HUDEP-2 (cell line): ENCODE data around the gene PPP2R2D.
"Not testable (repeated sequence)": the region's sequence is repeated elsewhere in the genome, so short reads cannot be mapped to it uniquely, and the experiment has no call there.

Experiments
- DNase-seq, 76 experiments: peaks; one replicate each; lab custom pipeline; 2025; ENCODE audit not compliant: unreplicated experiment in 76 of 76; lab: John Stamatoyannopoulos, UW

PPP2R2D gene

DNA sequence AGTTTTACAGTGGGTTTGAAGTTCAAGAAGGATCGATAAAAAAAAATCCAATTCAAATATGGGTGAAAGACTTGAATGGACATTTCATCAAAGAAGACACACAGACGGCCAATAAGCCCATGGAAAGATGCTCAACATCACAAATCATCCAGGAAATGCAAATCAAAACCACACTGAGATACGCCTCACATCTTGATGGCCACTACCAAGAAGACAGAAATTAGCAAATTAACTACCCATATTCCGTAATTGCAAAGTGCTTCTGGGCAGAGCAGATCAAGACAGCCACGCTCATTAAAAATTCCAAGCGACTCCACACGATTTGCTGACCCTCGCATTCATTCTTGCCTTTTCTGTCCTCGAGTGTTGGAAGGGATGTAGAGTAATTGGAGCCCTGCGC lies 34.1 kb upstream of the PPP2R2D start:
- no peak for DNase-seq

DNA sequence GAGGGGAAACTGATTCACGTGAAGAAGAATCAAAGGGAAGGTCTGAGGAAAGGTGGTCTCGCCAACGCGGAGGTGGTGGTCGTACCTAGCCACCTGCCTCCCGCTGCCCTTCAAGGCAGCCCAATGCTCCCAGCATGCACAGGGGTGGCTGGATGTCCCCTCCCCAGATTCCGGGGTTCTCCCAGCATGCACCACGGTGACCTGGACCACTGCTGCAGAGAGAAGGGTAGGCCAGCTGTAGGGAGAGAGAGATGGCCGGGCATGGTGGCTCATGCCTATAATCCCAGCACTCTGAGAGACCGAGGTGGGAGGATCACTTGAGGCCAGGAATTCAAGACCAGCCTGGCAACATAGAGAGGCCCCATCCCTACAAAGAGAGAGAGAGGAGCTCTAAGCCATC lies 32.4 kb upstream of the PPP2R2D start:
- no peak for DNase-seq

DNA sequence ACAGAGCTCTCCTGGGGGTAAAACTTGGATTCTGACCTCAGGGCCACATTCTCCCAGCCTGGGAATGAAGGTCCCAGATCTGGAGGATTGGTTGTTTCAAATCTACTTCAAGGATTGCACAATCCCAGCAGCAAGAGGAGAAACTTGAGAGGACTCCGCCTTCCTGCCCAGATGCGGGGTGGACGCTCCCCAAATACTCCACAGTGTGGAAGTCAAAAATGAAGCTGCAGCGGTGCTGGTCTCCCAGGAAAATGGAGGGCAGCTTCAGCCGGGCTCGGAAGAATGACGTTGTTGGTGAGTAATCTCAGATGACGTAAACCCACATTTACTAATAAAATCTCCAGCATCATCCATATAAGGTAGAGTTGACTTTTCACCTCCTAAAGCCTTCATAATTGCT lies 31.5 kb upstream of the PPP2R2D start:
- DNase-seq = no peak

DNA sequence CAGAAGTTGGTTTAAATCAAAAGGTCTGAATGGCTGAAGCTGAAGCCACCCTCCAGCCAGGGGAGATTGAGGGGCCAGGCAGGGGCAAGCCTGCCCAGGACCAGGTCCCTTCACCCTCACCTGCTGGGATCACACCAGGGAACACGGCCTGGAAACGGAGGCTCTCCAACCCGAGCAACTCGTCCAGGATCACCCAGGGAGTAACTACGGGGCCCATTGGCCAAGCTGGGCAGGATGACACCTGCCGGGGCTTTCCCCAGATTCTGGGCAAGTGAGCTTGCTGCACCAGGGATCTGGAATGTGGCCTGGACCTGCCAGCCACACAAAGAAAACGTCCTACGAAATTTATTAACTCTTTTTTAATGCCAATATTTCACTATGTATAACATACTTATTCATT lies 30.4 kb upstream of the PPP2R2D start:
- DNase-seq = no peak

DNA sequence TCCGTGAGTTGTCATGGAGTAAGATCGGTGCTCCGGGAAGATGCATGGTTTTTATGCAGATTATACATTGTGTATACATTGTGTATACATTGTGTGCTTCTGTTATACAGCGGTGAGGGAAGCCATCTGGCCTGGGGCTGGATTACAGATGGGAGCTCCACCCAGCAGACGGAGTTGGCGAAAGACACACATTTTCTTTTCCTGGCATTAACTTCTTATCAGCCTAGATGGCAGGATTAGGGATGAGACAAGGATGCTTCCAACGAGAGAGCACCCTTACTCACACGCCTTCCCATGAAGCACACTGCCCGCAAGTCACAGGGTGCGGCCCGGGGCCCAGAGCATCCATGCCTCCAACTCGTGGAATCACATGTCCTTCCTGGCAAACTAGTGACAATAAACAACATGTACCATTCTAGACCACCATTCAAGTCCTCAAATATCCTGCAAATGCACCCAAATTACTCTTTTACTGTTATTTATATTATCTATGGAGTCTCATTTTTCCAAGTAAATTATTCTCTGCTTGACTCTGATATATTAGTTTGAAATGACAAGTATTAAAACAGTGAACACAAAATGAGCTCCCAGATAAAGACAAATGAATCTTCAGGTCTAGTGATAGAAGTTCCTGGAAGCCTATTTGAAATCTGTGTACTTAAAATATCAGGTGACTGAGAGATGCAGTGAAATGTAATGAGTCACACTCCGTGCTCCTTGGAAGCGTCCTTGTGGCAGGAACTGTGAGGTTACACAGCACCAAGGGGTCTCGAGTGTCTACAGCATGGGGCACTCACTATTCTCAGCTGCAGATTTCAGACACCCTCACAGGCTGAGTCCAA lies 29.8 kb upstream of the PPP2R2D start:
- DNase-seq = no peak

DNA sequence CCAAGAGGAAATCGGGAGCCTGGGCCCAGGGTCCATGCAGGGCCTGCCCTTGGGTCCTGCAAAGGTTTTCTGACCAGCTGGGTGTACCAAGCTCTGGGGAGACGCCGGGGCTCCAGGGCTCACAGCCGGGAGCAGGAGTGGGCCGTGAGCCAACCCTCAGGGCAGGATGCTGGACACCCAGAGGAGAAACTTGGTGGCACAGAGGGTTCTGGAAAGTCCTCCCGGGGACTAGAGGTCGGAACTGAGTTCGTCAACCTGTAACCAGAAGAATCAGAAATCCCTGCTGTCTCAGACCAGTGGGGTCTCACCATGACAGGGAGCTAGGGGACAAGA lies 29.2 kb upstream of the PPP2R2D start:
- no peak for DNase-seq

DNA sequence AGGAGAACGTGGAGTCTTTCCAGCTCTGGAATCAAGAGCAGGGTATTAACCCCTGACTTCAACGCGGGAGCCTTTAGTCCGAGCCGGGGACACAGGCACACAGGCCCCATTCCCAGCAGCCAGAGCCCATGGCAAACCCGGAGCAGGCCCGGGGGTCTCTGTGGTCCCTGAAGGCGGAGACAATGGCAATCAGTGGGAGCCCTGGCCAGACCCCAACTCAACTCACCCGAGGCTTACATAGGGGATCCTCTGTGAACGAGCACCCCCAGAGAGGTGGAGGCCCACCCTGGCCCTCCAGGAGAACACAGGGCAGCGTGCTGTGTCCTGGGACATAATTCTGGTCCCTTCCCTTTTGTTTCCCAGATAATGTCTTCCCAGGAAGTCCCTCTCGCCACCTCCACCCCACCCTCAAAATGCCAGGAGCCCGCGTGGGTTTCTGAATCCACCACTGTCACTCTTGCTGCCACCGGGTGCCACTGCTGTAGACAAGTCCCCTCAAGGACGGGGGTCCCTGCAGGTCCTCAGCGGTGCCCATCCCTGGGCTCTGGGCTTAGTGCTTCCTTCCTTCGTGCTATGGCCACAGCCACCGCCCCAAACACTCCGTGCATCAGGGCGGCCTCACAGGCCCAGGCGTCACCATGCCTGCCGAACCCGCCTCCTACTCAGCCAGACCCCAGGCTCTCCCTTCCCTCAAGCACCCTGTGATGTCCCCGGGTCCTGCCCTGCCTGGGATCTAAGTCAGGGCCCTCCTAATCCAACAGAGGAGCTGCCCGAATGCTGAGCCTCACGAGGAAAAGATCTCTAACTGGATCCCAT lies 28.6 kb upstream of the PPP2R2D start:
- no peak for DNase-seq

DNA sequence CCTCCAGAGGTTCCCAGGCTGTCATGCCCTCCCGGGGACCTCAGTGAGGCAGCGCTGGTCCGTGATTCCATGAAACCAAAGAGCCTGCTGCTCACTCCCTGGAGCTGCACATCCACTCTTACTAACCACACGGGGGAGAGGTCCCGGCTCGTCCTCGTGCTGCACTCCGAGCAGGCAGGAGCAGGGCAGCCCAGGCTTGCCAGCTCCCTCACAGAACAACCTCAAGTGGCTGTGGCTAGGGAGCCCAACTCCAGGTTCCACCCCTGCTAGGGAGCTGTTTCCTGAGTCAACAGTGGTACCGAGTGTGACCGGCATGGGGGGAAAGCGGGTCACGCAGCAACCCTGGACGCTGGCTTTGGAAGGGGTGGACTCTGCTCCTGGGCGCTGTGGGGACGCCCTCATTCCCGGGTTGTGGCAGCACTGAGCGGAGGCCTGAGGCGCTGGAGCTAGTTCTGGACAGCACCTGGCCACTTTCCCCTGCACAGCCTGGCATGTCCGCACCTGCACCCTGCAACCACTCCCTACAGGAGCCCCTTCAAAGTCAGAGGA lies 27.9 kb upstream of the PPP2R2D start:
- DNase-seq = no peak

DNA sequence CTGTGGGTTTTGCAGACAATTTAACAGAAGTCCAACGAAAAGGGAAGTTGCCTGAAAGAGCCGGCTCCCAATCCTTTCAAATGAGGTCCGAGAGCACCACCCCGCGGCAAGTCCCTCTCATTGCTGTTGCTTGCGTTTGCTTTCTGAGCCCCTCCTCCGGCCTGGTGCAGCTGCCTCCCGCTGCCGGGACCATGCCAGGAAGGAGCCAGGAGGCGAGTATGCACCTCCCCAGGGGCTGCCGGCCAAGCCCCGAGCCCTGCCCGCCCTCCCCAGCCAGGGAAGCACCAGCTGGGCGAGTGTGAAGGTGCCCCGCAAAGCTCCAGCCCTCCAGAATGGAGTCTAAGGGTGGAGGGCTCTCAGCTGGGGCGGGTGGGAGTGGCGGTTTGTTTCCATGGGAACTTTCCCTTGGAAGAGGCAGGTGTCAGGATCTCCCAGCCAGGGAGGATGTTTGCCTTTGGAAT lies 25.8 kb upstream of the PPP2R2D start:
- DNase-seq = peak in 67 of 76 experiments; percentile 5 to 80 (median 46)

DNA sequence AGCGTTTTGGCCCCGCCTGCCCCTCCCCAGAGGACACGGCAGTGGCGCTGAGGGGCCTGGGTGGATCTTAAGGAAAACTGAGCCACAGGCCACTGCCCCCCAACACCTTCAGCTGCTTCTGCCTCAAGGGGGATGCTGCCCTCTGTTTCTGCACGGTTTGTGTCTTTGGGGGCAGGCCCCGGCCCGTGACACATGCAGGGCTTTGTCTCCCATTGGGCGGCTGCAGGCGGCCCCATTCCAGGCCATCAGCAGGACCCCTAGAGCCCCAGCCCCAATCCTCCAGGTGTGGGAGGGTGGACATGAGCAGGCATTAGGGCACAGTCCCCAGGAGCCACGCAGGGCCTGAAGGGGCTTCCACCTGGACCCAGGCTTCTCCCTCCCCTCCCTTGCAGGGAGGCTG lies 25.3 kb upstream of the PPP2R2D start:
- no peak for DNase-seq

DNA sequence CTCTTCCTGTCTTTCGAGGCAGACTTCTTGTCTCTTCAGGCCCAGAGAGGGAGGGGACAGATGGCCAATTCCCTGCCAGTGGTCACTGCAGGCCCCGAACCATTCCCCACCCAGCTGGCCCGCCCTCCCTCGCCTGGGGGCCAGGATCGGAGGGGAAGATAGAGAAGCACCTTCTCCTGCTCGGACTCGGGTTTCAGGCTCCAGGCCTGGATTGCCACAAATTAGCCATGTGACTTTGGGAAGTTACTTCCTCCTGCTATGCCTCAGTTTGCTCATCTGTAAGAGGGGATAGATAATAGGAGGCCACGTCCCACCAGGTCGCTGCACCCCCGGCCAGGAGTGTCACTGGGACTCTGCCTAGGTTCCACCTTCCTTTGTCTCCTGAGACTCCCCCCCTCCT lies 24.8 kb upstream of the PPP2R2D start:
- no peak for DNase-seq

DNA sequence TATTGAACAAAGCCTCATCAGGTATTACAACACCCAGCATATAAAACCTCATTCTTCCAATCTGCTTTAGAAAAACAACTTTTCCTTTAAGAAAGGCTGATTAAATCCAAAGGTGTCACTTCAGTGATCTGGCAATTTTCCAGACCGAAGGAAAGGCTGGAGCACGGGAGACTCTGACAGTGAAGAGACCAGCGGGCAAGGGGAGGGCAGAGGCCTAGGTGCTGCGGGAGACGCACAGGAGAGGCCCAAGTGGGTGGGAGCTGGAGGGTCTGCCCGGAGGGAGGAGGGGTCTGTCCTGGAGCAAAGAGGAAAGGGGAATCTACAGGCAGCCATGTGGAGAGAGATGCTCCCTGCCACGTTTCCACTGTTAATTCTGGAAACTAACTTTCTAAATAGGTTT lies 24.3 kb upstream of the PPP2R2D start:
- DNase-seq = no peak

DNA sequence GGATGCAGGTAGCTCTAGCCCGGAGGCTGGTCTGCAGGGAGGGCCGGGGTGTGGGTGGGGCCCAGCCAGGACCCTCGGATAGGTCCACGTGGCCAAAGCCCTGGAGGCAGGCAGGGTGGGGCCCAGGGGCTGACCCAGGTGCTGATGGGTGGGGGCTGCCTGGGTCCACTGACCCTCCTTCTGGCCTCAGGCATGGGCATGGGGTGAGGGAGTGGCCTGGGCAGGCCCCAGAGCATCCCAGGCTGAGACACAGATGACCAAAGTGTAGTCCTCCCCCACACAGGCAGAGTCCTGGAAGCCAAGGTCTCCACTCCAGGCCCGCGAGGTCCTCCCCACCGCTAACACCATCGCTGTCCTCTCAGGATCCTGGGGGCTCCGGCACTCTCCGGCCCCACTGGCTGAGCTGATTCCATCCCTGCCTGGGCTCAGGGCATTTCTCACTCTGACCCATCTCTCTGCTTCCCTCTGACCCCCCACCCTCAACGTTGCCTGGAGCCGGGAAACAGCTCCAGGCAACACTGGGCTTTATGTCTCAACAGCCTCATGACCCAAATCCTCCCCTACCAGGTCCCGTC lies 20.7 kb upstream of the PPP2R2D start:
- DNase-seq = no peak

DNA sequence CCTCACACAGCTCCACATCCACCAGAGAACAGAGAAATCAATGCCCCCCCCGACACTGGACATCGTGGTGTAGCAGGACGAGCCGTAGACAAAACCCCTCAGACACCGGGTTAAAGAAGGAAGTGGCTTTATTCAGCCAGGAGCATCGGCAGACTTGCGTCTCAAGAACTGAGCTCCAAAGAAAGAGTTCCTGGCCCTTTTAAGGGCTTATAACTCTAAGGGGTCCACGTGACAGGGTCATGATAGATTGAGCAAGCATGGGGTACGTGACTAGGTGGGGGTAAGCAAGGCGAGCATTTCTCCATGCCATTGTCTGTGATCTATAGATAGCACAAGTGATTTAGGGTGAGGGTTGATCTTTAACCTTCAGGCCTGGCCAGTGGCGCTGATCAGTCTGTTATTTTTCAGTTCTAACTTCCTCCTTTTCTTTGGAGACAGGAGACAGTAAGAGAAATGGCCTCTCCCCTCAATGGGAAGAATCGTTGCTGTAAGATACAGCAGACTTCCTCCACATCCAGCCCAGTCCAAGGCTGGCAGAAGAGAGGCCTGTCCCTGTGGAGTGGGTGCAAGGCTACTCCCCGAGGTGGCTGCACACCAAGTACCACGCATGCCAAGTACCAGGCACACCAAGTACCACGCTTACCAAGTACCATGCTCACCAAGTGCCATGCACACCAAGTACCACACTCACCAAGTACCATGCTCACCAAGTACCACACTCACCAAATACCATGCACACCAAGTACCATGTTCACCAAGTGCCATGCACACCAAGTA lies 19.5 kb upstream of the PPP2R2D start:
- no peak for DNase-seq

DNA sequence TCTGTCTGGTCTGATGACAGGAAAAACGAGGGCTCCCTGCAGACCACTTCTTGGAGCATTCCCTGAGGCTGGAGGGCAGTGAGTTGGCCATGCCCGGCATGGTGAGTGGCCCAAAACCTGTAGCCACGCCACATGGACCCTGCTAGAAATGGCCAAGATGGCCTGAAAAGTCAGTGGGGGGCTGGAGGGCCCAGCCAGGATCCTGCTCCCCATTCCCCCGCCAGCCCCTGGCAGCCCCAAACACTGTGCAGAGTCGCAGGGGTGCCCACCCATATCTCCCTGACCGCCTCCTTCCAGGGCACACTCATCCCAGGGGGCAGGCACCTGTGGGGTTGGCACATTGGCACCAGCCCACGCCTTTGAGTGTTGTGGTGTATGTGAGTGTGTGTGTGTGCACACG lies 18.7 kb upstream of the PPP2R2D start:
- DNase-seq = no peak

DNA sequence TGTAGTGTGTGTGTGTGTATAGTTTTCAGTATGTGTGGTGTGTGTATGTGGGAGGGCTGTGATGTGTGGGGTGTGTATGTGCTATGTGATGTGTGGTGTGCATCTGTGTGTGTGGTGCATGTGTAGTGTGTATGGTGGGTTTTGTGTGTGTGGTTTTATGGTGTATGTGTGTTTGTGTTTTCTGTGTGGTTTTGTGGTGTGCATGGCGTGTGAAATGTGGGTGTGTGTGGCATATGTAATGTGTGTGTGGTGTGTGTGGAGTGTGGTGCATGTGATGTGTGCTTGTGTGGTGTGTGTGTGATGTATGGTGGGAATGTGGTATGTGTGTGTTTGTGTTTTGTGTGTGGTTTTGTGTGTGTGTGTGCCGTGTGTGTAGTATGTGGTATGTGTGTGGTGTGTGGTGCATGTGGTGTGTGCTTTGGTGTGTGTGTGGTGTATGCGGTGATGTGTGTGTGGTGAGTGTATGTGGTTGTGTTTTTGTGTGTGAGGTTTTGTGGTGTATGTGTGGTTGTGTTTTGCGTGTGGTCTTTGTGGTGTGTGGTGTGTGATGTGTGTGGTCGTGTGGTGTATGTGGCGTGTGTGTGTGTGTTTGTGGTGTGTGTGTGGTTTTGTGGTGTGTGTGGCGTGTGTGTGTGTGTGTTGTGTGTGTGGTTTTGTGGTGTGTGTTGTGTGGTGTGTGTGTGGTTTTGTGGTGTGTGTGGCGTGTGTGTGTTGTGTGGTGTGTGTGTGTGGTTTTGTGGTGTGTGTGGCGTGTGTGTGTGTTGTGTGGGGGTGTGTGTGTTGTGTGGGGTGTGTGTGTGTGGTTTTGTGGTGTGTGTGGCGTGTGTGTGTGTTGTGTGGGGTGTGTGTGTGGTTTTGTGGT lies 18.0 kb upstream of the PPP2R2D start:
- DNase-seq = no peak

DNA sequence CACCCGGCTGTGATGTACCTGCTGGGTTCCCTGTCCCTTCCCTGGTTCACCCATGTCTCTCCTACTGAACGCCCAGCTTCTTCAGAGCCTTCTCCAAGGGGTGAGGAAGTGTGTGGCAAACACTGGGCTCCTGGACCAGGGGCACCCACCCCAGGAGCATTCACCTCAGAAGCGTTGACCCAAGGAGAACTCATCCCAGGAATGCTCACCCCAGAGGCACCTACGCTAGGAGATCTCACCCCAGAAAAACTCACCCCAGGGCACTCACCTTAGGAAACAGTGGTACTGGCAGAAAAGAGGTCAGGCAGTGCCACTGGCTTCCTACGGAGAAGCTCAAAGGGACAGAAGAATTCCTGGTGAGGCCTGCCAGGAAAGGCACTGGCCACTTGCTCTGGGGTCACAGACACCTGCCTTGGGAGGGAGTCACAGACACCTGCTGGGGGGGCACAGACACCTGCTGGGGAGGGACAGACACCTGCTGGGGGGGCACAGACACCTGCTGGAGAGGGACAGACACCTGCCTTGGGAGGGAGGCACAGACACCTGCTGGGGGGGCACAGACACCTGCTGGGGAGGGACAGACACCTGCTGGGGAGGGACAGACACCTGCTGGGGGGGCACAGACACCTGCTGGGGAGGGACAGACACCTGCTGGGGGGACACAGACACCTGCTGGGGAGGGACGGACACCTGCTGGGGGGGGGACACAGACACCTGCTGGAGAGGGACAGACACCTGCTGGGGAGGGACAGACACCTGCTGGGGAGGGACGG lies 17.0 kb upstream of the PPP2R2D start:
- DNase-seq = not testable (repeated sequence)

DNA sequence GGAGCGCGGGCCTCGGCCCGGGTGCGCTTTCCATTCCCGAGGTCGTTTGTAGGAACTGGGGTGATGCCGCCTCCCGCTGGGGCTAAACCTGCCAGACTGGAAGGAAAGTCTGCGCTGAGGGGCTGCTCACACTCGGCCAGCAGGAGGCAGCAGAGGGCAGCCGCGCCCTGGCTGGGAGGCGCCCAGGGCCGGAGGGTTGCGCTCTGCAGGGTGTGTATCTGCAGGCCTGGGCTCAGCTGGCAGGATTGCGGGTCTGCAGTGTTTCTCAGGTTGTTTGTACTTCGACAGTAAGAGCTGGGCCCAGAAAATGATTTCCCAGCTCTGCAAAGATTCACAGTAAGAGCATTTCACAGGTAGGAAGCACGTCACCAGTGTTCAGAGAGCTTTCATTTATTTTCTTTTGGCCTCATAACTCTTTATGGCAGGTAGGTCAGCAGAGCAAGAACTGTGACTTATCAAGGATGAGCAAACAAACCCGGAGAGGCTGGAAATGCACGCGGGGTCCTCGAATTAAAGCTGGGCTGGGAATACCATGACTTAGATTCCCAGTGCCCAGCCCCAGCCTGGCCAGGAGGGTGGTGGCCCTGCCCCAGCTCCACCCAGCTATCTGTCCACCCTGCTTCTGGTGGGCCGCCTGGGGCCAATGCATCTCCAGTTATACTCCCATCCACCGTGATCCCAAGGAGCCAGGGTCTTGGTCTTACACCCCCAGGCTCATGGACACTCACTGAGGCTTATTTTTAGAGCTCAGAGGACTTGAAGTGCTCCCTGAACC lies 15.2 kb upstream of the PPP2R2D start:
- peak in 72 of 76 experiments; percentile 11 to 85 (median 64) for DNase-seq
